Upper lobe of left lung (tissue), 6 donors: ENCODE data around the gene UGT1A4. TPM values are rescaled to one million over a fixed set of nuclear protein-coding genes. Genes with fewer than 3 reads are reported as not detected.

ENCODE experiments used
- ATAC-seq, 2 donors: fragments of 200-7000 bp; cut with Tn5 transposase; one replicate each; pipeline ENCODE4 v1.9.1; 2022; ENCODE audit warnings: mild to moderate bottlenecking in 2 of 2, moderate library complexity in 2 of 2; ENCODE audit not compliant: low FRiP score in 2 of 2
- DNase-seq, 2 donors: peaks; one replicate each; pipeline ENCODE4 v3.0.0-alpha.2; 2019 to 2020
- H3K27ac ChIP-seq, 4 donors: fragments of 200-600 bp; sonication (generic); one replicate each; pipeline ENCODE4 v1.5.1; 2016 to 2019
- H3K27me3 ChIP-seq, 4 donors: fragments of 200-600 bp; sonication (generic); one replicate each; pipeline ENCODE4 v1.5.1; 2017 to 2019
- H3K36me3 ChIP-seq, 4 donors: fragments of 200-600 bp; sonication (generic); one replicate each; pipeline ENCODE4 v1.5.1; 2016 to 2019
- H3K4me1 ChIP-seq, 4 donors: fragments of 200-600 bp; sonication (generic); one replicate each; pipeline ENCODE4 v1.5.1; 2018 to 2019
- H3K4me3 ChIP-seq, 4 donors: fragments of 200-600 bp; sonication (generic); one replicate each; pipeline ENCODE4 v1.5.1; 2017 to 2019; ENCODE audit warnings: mild to moderate bottlenecking in 2 of 4, moderate library complexity in 1 of 4
- H3K9me3 ChIP-seq, 4 donors: fragments of 200-600 bp; sonication (generic); one replicate each; pipeline ENCODE4 v1.5.1; 2018 to 2019
- CTCF ChIP-seq, 6 experiments: fragments of 450-650 bp in 4 of 6; fragments of 200-600 bp in 2 of 6; sonication (generic) in 2 of 6; IDR thresholded peaks; one replicate each; pipeline ENCODE4 v1.5.1; 2016 to 2019; ENCODE audit warnings: antibody characterized with exemption in 6 of 6
- EP300 ChIP-seq, 4 donors: sonication (generic); formaldehyde crosslinking; IDR thresholded peaks; one replicate each; pipeline ENCODE4 v1.5.1; 2017; ENCODE audit warnings: antibody characterized with exemption in 4 of 4, control low read depth in 2 of 4
- POLR2A ChIP-seq, 4 donors: fragments of 450-650 bp; IDR thresholded peaks; one replicate each; pipeline ENCODE4 v1.5.1; 2016 to 2017; ENCODE audit warnings: antibody characterized with exemption in 4 of 4, mild to moderate bottlenecking in 2 of 4
- POLR2AphosphoS5 ChIP-seq, 2 donors: sonication (generic); formaldehyde crosslinking; IDR thresholded peaks; one replicate each; pipeline ENCODE4 v1.5.1; 2017; ENCODE audit warnings: antibody characterized with exemption in 2 of 2
- WGBS, 2 donors: methylation state at CpG; one replicate each; pipeline ENCODE4 v1.1.5; 2017 to 2018; 5-methylcytosine and 5-hydroxymethylcytosine counted together
- total RNA-seq, 6 donors: library from RNA; depleted of rRNA in 4 of 6; stranded (reverse); fragments of >200 nt in 4 of 6; gene quantifications; one replicate each; pipeline versions ENCODE4 v1.1.0 to v1.2.1, GENCODE V29; 2016 to 2021
- donor health status: DM: no; HTN: no; CAD: no; lungs with moderate emphysema.
- donor health status: DM: no; HTN: yes; CAD: no; lungs with severe emphysema.

UGT1A4 gene
- total RNA-seq, 6 donors from 2014 or later: 0.14 to 0.69 (median 0.27) TPM; not detected in 2

DNA sequence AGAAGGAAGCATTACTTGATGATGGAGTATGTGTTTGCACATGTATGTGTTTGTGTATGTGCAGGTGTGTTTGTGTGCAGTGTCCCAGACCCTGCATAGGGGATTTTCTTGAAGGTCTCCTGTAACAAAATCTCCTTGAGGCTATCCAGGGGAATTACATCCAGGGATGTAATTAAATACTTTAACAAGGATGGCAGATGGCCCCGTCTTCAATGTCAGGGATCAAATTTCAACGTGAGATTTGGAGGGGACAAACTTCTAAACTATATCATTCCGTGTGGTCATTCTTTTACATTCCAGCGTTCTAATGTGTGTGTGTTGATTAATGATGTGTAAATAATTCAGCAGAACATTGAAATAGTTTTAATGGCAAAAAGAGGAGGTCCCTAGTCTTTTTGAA, 43.5 kb upstream of the UGT1A4 start:
- H3K36me3 ChIP-seq: no peaks in the 10 kb centered on the region
- no peak overlapping the region for H3K27ac ChIP-seq
- DNase-seq: no peak
- TF ChIP-seq EP300 (IDR thresholded peaks at IDR 0.05) (no peak), CTCF (IDR thresholded peaks at IDR 0.05) (no peak), POLR2A (IDR thresholded peaks at IDR 0.05) (no peak), POLR2AphosphoS5 (IDR thresholded peaks at IDR 0.05) (no peak)
- H3K4me1 ChIP-seq: no peaks in the 10 kb centered on the region
- no peaks in the 10 kb centered on the region for H3K9me3 ChIP-seq
- 34 to 56% methylated on average over 4 of the region's 4 CpGs for WGBS, 2 donors
- H3K27me3 ChIP-seq: no peaks in the 10 kb centered on the region
- no peak overlapping the region for H3K4me3 ChIP-seq
- ATAC-seq: no peak

DNA sequence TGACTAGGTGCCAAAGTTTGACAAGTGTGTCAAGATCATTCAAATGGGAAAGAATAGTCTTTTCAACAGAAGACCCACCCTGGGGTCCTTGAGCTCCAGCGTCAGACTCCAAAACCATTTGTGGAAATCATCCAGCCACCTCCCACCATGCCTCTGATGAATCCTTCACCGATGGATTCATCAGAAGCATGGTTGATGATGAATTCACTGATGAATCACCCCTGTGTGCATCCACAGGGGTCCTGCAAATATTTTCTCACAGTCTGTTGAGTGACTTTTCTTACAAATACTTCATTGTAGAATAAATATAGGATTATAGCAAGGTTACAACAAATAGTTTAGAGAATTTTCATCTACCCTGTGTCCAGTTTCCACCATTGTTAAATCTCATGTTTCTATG, 42.5 kb upstream of the UGT1A4 start:
- TF ChIP-seq POLR2A (IDR thresholded peaks at IDR 0.05) (no peak), CTCF (IDR thresholded peaks at IDR 0.05) (no peak), EP300 (IDR thresholded peaks at IDR 0.05) (no peak), POLR2AphosphoS5 (IDR thresholded peaks at IDR 0.05) (no peak)
- no peaks in the 10 kb centered on the region for H3K9me3 ChIP-seq
- H3K36me3 ChIP-seq: no peaks in the 10 kb centered on the region
- DNase-seq: no peak
- ATAC-seq: no peak
- H3K27me3 ChIP-seq: no peaks in the 10 kb centered on the region
- 82 to 91% methylated on average over 2 of the region's 2 CpGs for WGBS, 2 donors
- no peak overlapping the region for H3K27ac ChIP-seq
- H3K4me3 ChIP-seq: no peak overlapping the region
- no peaks in the 10 kb centered on the region for H3K4me1 ChIP-seq

DNA sequence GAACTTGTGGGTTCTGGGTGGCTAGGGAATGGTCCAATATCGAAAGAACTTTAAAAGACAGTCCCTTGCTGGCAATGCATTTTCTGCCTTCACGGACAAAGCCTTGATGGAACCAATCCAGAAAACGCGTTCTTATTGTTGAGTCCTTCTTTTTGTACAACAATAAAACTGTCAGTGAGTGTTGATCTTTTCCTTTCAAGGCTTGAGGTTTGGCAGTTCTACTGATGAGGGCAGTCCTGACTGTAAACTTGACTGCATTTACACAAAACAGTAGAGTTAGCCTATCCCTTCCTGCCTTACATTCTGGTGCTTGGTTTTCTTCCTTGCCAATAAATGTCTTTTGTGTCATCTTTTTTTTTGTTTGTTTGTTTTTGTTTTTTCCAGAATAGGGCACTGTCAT, 39.3 kb upstream of the UGT1A4 start:
- no peak for ATAC-seq
- no peak for TF ChIP-seq CTCF (IDR thresholded peaks at IDR 0.05)
- no peak for TF ChIP-seq EP300 (IDR thresholded peaks at IDR 0.05)
- TF ChIP-seq POLR2A (IDR thresholded peaks at IDR 0.05): no peak
- no peak for TF ChIP-seq POLR2AphosphoS5 (IDR thresholded peaks at IDR 0.05)
- no peaks in the 10 kb centered on the region for H3K9me3 ChIP-seq

DNA sequence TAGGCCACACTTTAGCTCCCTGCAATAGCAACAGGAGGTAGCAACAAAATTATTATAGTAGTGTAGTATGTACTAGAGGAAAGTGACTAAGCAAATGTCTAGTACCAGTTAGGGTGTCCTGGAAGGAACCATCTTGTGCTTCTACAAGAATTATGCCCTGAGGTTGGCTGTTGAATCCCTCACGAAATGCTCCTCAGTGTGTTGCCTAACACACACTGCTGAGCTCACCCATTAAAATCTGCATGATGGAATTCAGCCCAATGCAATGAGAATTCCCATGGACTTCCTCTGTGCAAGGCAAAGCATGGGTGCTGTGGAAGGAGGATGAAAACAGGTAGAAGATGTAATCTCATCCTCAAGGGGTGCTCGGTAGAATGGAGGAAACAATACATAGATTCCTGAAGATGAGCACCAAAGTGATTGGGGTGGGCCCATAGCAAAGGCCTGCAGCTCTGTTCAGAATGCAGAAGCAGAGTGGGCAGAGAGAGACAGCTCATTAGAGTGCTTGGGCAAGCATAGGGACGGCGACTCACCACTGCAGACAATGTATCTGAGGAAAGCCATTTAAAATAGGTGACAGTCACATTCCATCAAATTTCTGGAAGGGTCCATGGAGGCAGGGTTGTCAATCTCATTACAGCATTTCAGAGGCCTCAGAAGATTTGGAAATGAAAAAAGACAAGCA, 38.0 kb upstream of the UGT1A4 start:
- Histone ChIP-seq H3K27me3 (no peaks in the 10 kb centered on the region), H3K9me3 (no peaks in the 10 kb centered on the region), H3K36me3 (no peaks in the 10 kb centered on the region), H3K27ac (no peak overlapping the region), H3K4me1 (no peaks in the 10 kb centered on the region), H3K4me3 (no peak overlapping the region)
- WGBS, 2 donors: 82 to 93% methylated on average over 4 of the region's 4 CpGs
- no peak for ATAC-seq
- no peak for DNase-seq
- TF ChIP-seq EP300 (IDR thresholded peaks at IDR 0.05) (no peak), POLR2A (IDR thresholded peaks at IDR 0.05) (no peak), POLR2AphosphoS5 (IDR thresholded peaks at IDR 0.05) (no peak), CTCF (IDR thresholded peaks at IDR 0.05) (no peak)

More for the DNA sequence above, 39.3 kb upstream of the UGT1A4 start:
- no peaks in the 10 kb centered on the region for H3K36me3 ChIP-seq
- no peak overlapping the region for H3K4me3 ChIP-seq
- H3K27ac ChIP-seq: no peak overlapping the region
- no peak for DNase-seq
- WGBS, 2 donors: 69 to 77% methylated on average over 4 of the region's 4 CpGs
- no peaks in the 10 kb centered on the region for H3K4me1 ChIP-seq
- no peaks in the 10 kb centered on the region for H3K27me3 ChIP-seq

DNA sequence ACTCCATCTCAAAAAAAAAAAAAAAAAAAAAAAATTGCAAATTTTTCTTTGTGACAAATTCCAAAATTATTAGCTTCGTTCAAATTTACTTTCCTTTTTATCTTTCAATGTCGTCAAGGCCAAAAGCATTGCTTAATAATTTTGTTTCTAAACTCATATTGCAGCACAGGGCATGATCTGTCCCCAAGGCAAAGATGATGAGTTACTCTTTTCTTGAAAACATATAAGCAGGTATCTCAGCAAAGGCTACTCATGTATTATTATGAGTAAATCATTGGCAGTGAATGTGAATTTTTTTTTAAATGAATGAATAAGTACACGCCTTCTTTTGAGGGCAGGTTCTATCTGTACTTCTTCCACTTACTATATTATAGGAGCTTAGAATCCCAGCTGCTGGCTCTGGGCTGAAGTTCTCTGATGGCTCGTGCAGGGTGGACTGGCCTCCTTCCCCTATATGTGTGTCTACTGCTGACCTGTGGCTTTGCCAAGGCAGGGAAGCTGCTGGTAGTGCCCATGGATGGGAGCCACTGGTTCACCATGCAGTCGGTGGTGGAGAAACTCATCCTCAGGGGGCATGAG, 36.9 kb upstream of the UGT1A4 start, which contains the start of gene UGT1A7:
UGT1A7 (plus strand) TSS at position 381 of the 579 bp plus-strand sequence; CDS start at position 418, 37 bp downstream.
- 74 to 88% methylated on average over 4 to 5 of the region's 5 CpGs for WGBS, 2 donors

More for the DNA sequence above, 36.9 kb upstream of the UGT1A4 start, which contains the start of gene UGT1A7:
- DNase-seq: no peak
- Histone ChIP-seq H3K4me3 (no peak within 1 kb of the TSS), H3K9me3 (no peaks in the 10 kb centered on the region), H3K27ac (no peak within 1 kb of the TSS), H3K27me3 (no peaks in the 10 kb centered on the region), H3K4me1 (no peaks in the 10 kb centered on the region), H3K36me3 (no peaks in the 10 kb centered on the region)
- no peak for TF ChIP-seq EP300 (IDR thresholded peaks at IDR 0.05)
- no peak for TF ChIP-seq POLR2A (IDR thresholded peaks at IDR 0.05)
- no peak for TF ChIP-seq CTCF (IDR thresholded peaks at IDR 0.05)
- no peak for TF ChIP-seq POLR2AphosphoS5 (IDR thresholded peaks at IDR 0.05)
- no peak for ATAC-seq
